ENCODE data around the gene L1TD1.
A peak's percentile ranks its signal among the peaks of the same experiment; 100 is the strongest.

The L1TD1 gene

DNA sequence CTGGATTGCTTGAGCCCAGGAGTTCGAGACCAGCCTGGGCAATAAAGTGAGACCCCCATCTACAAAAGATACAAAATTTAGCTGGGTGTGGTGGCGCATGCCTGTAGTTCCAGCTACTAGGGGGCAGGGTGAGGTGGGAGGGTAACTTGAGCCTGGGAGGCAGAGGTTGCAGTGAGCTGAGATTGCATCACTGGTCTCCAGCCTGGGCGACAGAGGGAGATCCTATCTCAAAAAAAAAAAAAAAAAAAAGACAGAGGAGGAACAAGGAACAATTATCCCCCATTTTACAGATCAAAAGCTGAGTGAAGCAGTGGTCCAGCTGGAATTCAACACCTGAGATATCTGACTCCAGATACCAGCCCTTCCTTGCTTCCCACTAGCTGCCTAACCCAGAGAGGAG lies 34.8 kb downstream of the L1TD1 start:
- no peak overlapping the region for H3K9ac ChIP-seq (ENCODE audit: low read length)
- H3K27ac ChIP-seq (ENCODE audit: low read depth, low read length): peak overlapping the region; percentile 90
- H3K79me1 ChIP-seq (ENCODE audit: low read length): peaks cover 20% of the 10 kb centered on the region
- H3K79me2 ChIP-seq (ENCODE audit: control insufficient read depth, insufficient read depth, low read length, poor library complexity): peaks cover 2% of the 10 kb centered on the region
- no CpG with 5 or more reads among the region's 3 CpGs for WGBS (ENCODE audit: extremely low coverage, insufficient coverage, insufficient read length)
- peak in 1 of 2 donors; percentile 12 for DNase-seq
- H2AFZ ChIP-seq (ENCODE audit: insufficient read depth, low read length, poor library complexity): no peak overlapping the region
- no peaks in the 10 kb centered on the region for H3K27me3 ChIP-seq (ENCODE audit: insufficient read depth, low read length)
- no peak overlapping the region for H2AK5ac ChIP-seq (ENCODE audit: low read length)
- H3K9me3 ChIP-seq (ENCODE audit: insufficient read depth, low read depth, low read length): no peaks in the 10 kb centered on the region
- peaks cover 8 to 15% of the 10 kb centered on the region in 2 experiments for H3K36me3 ChIP-seq (ENCODE audit: control insufficient read depth in 1 of 2, insufficient read depth in 2 of 2, low read length in 2 of 2)
- H2BK5ac ChIP-seq (ENCODE audit: low read depth, low read length, poor library complexity): peak overlapping the region; percentile 71
- H3K18ac ChIP-seq (ENCODE audit: low read length): no peak overlapping the region
- H4K12ac ChIP-seq (ENCODE audit: low read depth, low read length): no peak overlapping the region
- peaks cover 29 to 39% of the 10 kb centered on the region in 2 experiments for H3K4me1 ChIP-seq (ENCODE audit: control insufficient read depth in 1 of 2, insufficient read depth in 2 of 2, low read length in 2 of 2)
- H3K4ac ChIP-seq (ENCODE audit: low read depth, low read length): no peak overlapping the region
- no peak overlapping the region for H3K23ac ChIP-seq (ENCODE audit: low read length)
- no peak overlapping the region for H4K8ac ChIP-seq (ENCODE audit: low read depth, low read length)
- no peak overlapping the region for H3K4me3 ChIP-seq (ENCODE audit: low read depth, low read length)
- peak overlapping the region; percentile 29 for H3K4me2 ChIP-seq (ENCODE audit: low read length)
- no peak overlapping the region for H3K14ac ChIP-seq (ENCODE audit: low read length)
- peak overlapping the region; percentile 79 for H4K91ac ChIP-seq (ENCODE audit: low read depth, low read length)
- H2BK120ac ChIP-seq (ENCODE audit: insufficient read depth, low read length, poor library complexity): peak overlapping the region; percentile 80
- peak overlapping the region; percentile 25 for H2BK12ac ChIP-seq (ENCODE audit: low read length)

DNA sequence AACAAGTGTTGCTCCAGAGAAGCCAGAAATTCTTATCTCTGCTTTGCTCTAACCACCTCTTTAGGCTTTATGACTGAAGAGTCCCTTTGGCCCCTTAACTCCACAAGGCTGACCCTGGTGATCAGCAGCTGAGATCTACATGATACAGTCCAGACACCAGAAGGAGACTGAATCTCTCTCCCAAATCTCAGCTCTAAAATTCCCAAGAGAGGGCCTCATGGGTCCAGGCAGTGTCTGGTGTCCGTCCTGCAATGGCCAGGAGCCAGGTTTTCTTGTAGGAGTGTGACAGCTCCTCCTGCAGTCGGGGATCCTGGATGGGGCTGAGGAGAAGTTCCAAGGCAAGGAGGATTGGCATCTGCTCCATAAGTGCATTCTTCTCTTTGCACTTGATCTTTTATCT lies 35.3 kb downstream of the L1TD1 start:
- Histone ChIP-seq H3K9ac (ENCODE audit: low read length) (no peak overlapping the region), H2BK120ac (ENCODE audit: insufficient read depth, low read length, poor library complexity) (peak overlapping the region; percentile 61), H3K4me1 (ENCODE audit: control insufficient read depth in 1 of 2, insufficient read depth in 2 of 2, low read length in 2 of 2) (peaks cover 31 to 41% of the 10 kb centered on the region in 2 experiments), H3K79me1 (ENCODE audit: low read length) (peaks cover 20% of the 10 kb centered on the region), H3K79me2 (ENCODE audit: control insufficient read depth, insufficient read depth, low read length, poor library complexity) (peaks cover 2% of the 10 kb centered on the region), H3K4ac (ENCODE audit: low read depth, low read length) (no peak overlapping the region), H3K9me3 (ENCODE audit: insufficient read depth, low read depth, low read length) (no peaks in the 10 kb centered on the region), H3K27ac (ENCODE audit: low read depth, low read length) (peak overlapping the region; percentile 90), H3K4me3 (ENCODE audit: low read depth, low read length) (no peak overlapping the region), H2AFZ (ENCODE audit: insufficient read depth, low read length, poor library complexity) (no peak overlapping the region), H3K14ac (ENCODE audit: low read length) (no peak overlapping the region), H3K23ac (ENCODE audit: low read length) (no peak overlapping the region), H4K91ac (ENCODE audit: low read depth, low read length) (no peak overlapping the region), H2AK5ac (ENCODE audit: low read length) (no peak overlapping the region), H4K12ac (ENCODE audit: low read depth, low read length) (no peak overlapping the region), H2BK5ac (ENCODE audit: low read depth, low read length, poor library complexity) (no peak overlapping the region), H3K27me3 (ENCODE audit: insufficient read depth, low read length) (no peaks in the 10 kb centered on the region), H3K4me2 (ENCODE audit: low read length) (peak overlapping the region; percentile 29), H4K8ac (ENCODE audit: low read depth, low read length) (no peak overlapping the region), H3K18ac (ENCODE audit: low read length) (no peak overlapping the region), H2BK12ac (ENCODE audit: low read length) (no peak overlapping the region), H3K36me3 (ENCODE audit: control insufficient read depth in 1 of 2, insufficient read depth in 2 of 2, low read length in 2 of 2) (peaks cover 8 to 15% of the 10 kb centered on the region in 2 experiments)
- peak; percentile 63 to 67 for DNase-seq
- WGBS (ENCODE audit: extremely low coverage, insufficient coverage, insufficient read length): no CpG with 5 or more reads among the region's 2 CpGs

DNA sequence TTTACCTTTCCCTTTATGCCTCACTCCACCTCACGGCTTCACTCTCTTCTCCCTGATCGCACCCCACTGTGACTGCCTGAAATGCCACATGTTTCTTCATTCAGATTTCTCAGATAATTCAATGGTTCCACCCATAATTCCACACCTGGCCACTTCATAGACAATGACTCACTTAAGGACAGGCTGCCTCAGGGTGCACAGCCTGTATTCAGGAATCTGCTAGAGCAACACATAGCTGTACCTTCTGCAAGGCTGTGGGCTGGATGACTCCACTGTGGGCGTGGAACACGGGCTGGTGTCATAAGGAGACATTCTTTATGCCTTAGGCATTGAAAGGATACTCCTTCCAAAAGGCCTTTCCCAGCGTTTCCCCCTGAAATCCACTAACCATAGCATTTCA lies 36.1 kb downstream of the L1TD1 start:
- no peak overlapping the region for H3K4ac ChIP-seq (ENCODE audit: low read depth, low read length)
- H3K4me2 ChIP-seq (ENCODE audit: low read length): no peak overlapping the region
- peaks cover 20% of the 10 kb centered on the region for H3K79me1 ChIP-seq (ENCODE audit: low read length)

DNA sequence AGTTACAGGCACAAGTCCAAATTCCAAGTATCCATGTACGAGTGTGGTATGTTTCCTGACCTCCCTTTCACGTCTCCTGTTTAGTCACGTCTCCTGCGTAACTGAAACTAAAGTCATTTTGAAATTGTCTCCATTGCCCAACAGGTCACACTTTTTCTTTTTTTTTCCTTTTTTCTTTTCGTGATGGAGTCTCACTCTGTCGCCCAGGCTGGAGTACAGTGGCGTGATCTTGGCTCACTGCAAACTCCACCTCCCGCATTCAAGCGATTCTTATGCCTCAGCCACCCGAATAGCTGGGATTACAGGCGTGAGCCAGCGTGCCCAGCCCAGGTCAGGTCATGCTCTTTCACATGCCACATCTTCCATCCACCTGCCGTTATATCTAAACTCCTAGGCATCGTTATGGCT lies 38.2 kb downstream of the L1TD1 start:
- Histone ChIP-seq H2BK12ac (ENCODE audit: low read length) (no peak overlapping the region), H3K27me3 (ENCODE audit: insufficient read depth, low read length) (no peaks in the 10 kb centered on the region), H2BK120ac (ENCODE audit: insufficient read depth, low read length, poor library complexity) (no peak overlapping the region), H3K79me2 (ENCODE audit: control insufficient read depth, insufficient read depth, low read length, poor library complexity) (peaks cover 2% of the 10 kb centered on the region), H4K91ac (ENCODE audit: low read depth, low read length) (no peak overlapping the region), H3K4me3 (ENCODE audit: low read depth, low read length) (no peak overlapping the region), H2BK5ac (ENCODE audit: low read depth, low read length, poor library complexity) (no peak overlapping the region), H3K9me3 (ENCODE audit: insufficient read depth, low read depth, low read length) (no peaks in the 10 kb centered on the region), H3K23ac (ENCODE audit: low read length) (no peak overlapping the region), H3K27ac (ENCODE audit: low read depth, low read length) (no peak overlapping the region), H4K8ac (ENCODE audit: low read depth, low read length) (no peak overlapping the region), H3K4me2 (ENCODE audit: low read length) (no peak overlapping the region), H2AK5ac (ENCODE audit: low read length) (no peak overlapping the region), H4K12ac (ENCODE audit: low read depth, low read length) (no peak overlapping the region), H3K18ac (ENCODE audit: low read length) (no peak overlapping the region), H3K9ac (ENCODE audit: low read length) (no peak overlapping the region), H3K4me1 (ENCODE audit: control insufficient read depth in 1 of 2, insufficient read depth in 2 of 2, low read length in 2 of 2) (peaks cover 36 to 40% of the 10 kb centered on the region in 2 experiments), H3K79me1 (ENCODE audit: low read length) (peaks cover 20% of the 10 kb centered on the region), H2AFZ (ENCODE audit: insufficient read depth, low read length, poor library complexity) (no peak overlapping the region), H3K14ac (ENCODE audit: low read length) (no peak overlapping the region), H3K36me3 (ENCODE audit: control insufficient read depth in 1 of 2, insufficient read depth in 2 of 2, low read length in 2 of 2) (peaks cover 2% of the 10 kb centered on the region in 2 experiments), H3K4ac (ENCODE audit: low read depth, low read length) (no peak overlapping the region)
- WGBS (ENCODE audit: extremely low coverage, insufficient coverage, insufficient read length): no CpG with 5 or more reads among the region's 14 CpGs
- peak; percentile 86 to 96 for DNase-seq

More for the DNA sequence above, 36.1 kb downstream of the L1TD1 start:
- Histone ChIP-seq H3K27ac (ENCODE audit: low read depth, low read length) (peak overlapping the region; percentile 90), H3K4me1 (ENCODE audit: control insufficient read depth in 1 of 2, insufficient read depth in 2 of 2, low read length in 2 of 2) (peaks cover 31 to 41% of the 10 kb centered on the region in 2 experiments), H4K12ac (ENCODE audit: low read depth, low read length) (no peak overlapping the region), H2AK5ac (ENCODE audit: low read length) (no peak overlapping the region), H4K8ac (ENCODE audit: low read depth, low read length) (no peak overlapping the region), H3K79me2 (ENCODE audit: control insufficient read depth, insufficient read depth, low read length, poor library complexity) (peaks cover 2% of the 10 kb centered on the region), H3K9ac (ENCODE audit: low read length) (no peak overlapping the region), H3K4me3 (ENCODE audit: low read depth, low read length) (no peak overlapping the region), H3K27me3 (ENCODE audit: insufficient read depth, low read length) (no peaks in the 10 kb centered on the region), H4K91ac (ENCODE audit: low read depth, low read length) (peak overlapping the region; percentile 64), H3K36me3 (ENCODE audit: control insufficient read depth in 1 of 2, insufficient read depth in 2 of 2, low read length in 2 of 2) (peaks cover 8 to 12% of the 10 kb centered on the region in 2 experiments), H3K14ac (ENCODE audit: low read length) (no peak overlapping the region), H3K18ac (ENCODE audit: low read length) (no peak overlapping the region), H2BK120ac (ENCODE audit: insufficient read depth, low read length, poor library complexity) (no peak overlapping the region), H2BK12ac (ENCODE audit: low read length) (no peak overlapping the region), H3K23ac (ENCODE audit: low read length) (no peak overlapping the region), H3K9me3 (ENCODE audit: insufficient read depth, low read depth, low read length) (no peaks in the 10 kb centered on the region), H2BK5ac (ENCODE audit: low read depth, low read length, poor library complexity) (peak overlapping the region; percentile 60), H2AFZ (ENCODE audit: insufficient read depth, low read length, poor library complexity) (no peak overlapping the region)
- no CpG with 5 or more reads among the region's 5 CpGs for WGBS (ENCODE audit: extremely low coverage, insufficient coverage, insufficient read length)
- peak; percentile 99 for DNase-seq
